Peyer's patch (tissue), 4 donors: ENCODE measurements around the gene MTUS2. TPM values are rescaled to one million over a fixed set of nuclear protein-coding genes. Genes with fewer than 3 reads are reported as not detected.

Experiments used
- DNase-seq, 3 donors: peaks; one replicate each; pipeline ENCODE4 v3.0.0-alpha.2; 2017 to 2019
- H3K27ac ChIP-seq, 4 donors: fragments of 200-600 bp; sonication (generic); one replicate each; pipeline ENCODE4 v1.5.1; 2016 to 2019
- H3K27me3 ChIP-seq, 2 donors: fragments of 200-600 bp; sonication (generic); one replicate each; pipeline ENCODE4 v1.5.1; 2019
- H3K36me3 ChIP-seq, 3 donors: fragments of 200-600 bp; sonication (generic); one replicate each; pipeline ENCODE4 v1.5.1; 2016 to 2019
- H3K4me1 ChIP-seq, 4 donors: fragments of 200-600 bp; sonication (generic); one replicate each; pipeline ENCODE4 v1.5.1; 2016 to 2019
- H3K4me3 ChIP-seq, 4 donors: fragments of 200-600 bp; sonication (generic); 1 replicate in 3 of 4; 2 replicates in 1 of 4; pipeline ENCODE4 v1.5.1; 2016 to 2019; ENCODE audit warnings: mild to moderate bottlenecking in 1 of 4
- H3K9me3 ChIP-seq, 4 donors: fragments of 200-600 bp; sonication (generic); one replicate each; pipeline ENCODE4 v1.5.1; 2016 to 2019; ENCODE audit warnings: mild to moderate bottlenecking in 1 of 4
- POLR2A ChIP-seq, 2 donors: fragments of 450-650 bp; IDR thresholded peaks; one replicate each; pipeline ENCODE4 v1.5.1; 2017; ENCODE audit warnings: antibody characterized with exemption in 2 of 2, mild to moderate bottlenecking in 2 of 2, moderate library complexity in 2 of 2
- total RNA-seq, 4 donors: library from RNA; depleted of rRNA; stranded (reverse); fragments of >200 nt; gene quantifications; one replicate each; pipeline ENCODE4 v1.1.0, GENCODE V29; 2016
- TF ChIP-seq, protein P1 (sequence below), 6 experiments: fragments of 450-650 bp in 4 of 6; fragments of 200-600 bp in 2 of 6; sonication (generic) in 1 of 6; IDR thresholded peaks; one replicate each; pipeline ENCODE4 v1.5.1; 2017 to 2019; ENCODE audit warnings: antibody characterized with exemption in 6 of 6, mild to moderate bottlenecking in 3 of 6, moderate library complexity in 1 of 6

The MTUS2 gene
- total RNA-seq, 4 donors from 2014 or later: 0.13 to 0.28 (median 0.18) TPM; not detected in 1

DNA sequence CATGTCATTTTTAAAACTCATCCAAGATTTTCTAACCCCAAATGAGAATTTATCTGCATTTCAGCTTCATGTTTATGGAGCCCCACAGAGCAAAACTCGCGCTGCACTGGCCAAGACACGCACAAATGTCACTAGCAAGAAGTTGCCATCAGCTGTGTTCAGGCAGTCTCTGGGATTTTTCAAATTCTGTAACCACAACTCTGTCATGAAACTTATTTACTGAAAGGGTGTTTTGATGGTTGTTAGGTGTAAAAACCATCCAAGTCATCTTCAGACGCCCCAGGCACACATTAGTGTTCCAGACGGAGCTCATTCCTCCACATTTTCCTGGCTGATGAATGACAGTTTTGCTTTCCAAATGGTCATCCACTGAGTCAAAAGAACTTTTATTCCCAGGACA, 712.0 kb downstream of the MTUS2 start:
- H3K4me3 ChIP-seq: no peak overlapping the region
- no peaks in the 10 kb centered on the region for H3K27me3 ChIP-seq
- H3K27ac ChIP-seq: no peak overlapping the region
- peaks cover 0 to 10% (median 0%) of the 10 kb centered on the region in 4 donors for H3K4me1 ChIP-seq
- no peak for TF ChIP-seq POLR2A (IDR thresholded peaks at IDR 0.05)
- TF ChIP-seq, protein P1, sequence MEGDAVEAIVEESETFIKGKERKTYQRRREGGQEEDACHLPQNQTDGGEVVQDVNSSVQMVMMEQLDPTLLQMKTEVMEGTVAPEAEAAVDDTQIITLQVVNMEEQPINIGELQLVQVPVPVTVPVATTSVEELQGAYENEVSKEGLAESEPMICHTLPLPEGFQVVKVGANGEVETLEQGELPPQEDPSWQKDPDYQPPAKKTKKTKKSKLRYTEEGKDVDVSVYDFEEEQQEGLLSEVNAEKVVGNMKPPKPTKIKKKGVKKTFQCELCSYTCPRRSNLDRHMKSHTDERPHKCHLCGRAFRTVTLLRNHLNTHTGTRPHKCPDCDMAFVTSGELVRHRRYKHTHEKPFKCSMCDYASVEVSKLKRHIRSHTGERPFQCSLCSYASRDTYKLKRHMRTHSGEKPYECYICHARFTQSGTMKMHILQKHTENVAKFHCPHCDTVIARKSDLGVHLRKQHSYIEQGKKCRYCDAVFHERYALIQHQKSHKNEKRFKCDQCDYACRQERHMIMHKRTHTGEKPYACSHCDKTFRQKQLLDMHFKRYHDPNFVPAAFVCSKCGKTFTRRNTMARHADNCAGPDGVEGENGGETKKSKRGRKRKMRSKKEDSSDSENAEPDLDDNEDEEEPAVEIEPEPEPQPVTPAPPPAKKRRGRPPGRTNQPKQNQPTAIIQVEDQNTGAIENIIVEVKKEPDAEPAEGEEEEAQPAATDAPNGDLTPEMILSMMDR (IDR thresholded peaks at IDR 0.05): no peak
- H3K36me3 ChIP-seq: peaks cover 0 to 48% (median 0%) of the 10 kb centered on the region in 3 donors
- no peak for DNase-seq
- H3K9me3 ChIP-seq: no peaks in the 10 kb centered on the region

DNA sequence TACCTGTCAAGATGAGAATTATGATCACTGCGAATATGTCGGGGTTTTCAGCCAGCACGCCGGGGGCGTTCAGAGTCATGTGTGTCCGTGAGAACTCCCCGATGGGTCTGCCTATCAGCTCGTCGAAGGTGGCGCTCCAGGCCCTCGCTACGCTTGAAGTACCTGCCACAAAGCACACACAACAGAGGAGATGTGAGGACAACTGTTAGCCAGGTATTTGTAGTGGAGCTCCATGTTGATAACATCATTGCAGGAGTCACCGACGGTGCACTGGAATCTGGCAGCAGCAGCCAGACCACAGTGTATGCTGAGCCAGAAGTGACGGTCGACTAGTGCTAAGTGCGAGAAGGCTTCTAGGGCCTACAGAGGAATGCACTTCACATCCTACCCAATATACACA, 712.7 kb downstream of the MTUS2 start:
- H3K27ac ChIP-seq: no peak overlapping the region
- TF ChIP-seq POLR2A (IDR thresholded peaks at IDR 0.05): no peak
- TF ChIP-seq, protein P1 (IDR thresholded peaks at IDR 0.05): no peak
- peak in 1 of 3 donors; percentile 29 for DNase-seq
- H3K36me3 ChIP-seq: peaks cover 0 to 43% (median 0%) of the 10 kb centered on the region in 3 donors
- peaks cover 0 to 17% (median under 1%) of the 10 kb centered on the region in 4 donors for H3K4me1 ChIP-seq
- H3K4me3 ChIP-seq: no peak overlapping the region
- no peaks in the 10 kb centered on the region for H3K9me3 ChIP-seq
- no peaks in the 10 kb centered on the region for H3K27me3 ChIP-seq

DNA sequence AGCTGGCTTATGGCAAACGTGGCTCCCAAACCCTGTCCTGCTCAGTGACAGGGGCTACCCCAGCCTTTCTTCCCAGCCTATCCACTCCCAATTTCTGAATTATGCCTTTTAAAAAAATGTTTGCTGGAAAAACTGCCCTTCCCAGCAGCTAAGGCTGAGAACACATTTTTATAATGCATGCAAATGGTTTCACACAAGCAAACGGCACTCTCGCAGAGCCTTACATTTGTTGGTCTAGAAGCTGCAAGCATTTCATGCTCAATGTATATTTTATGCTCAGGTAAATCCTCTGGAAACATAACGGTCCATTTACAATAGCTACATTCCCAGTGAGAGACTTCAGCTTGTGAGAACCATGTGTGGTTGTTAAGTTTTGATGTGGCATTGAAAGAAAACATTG, 713.9 kb downstream of the MTUS2 start:
- Histone ChIP-seq H3K27ac (no peak overlapping the region), H3K4me1 (peaks cover 0 to 27% (median 3%) of the 10 kb centered on the region in 4 donors), H3K36me3 (peaks cover 0 to 30% (median 0%) of the 10 kb centered on the region in 3 donors), H3K9me3 (no peaks in the 10 kb centered on the region), H3K4me3 (no peak overlapping the region), H3K27me3 (no peaks in the 10 kb centered on the region)
- DNase-seq: no peak
- TF ChIP-seq POLR2A (IDR thresholded peaks at IDR 0.05): no peak
- TF ChIP-seq, protein P1 (IDR thresholded peaks at IDR 0.05): no peak

DNA sequence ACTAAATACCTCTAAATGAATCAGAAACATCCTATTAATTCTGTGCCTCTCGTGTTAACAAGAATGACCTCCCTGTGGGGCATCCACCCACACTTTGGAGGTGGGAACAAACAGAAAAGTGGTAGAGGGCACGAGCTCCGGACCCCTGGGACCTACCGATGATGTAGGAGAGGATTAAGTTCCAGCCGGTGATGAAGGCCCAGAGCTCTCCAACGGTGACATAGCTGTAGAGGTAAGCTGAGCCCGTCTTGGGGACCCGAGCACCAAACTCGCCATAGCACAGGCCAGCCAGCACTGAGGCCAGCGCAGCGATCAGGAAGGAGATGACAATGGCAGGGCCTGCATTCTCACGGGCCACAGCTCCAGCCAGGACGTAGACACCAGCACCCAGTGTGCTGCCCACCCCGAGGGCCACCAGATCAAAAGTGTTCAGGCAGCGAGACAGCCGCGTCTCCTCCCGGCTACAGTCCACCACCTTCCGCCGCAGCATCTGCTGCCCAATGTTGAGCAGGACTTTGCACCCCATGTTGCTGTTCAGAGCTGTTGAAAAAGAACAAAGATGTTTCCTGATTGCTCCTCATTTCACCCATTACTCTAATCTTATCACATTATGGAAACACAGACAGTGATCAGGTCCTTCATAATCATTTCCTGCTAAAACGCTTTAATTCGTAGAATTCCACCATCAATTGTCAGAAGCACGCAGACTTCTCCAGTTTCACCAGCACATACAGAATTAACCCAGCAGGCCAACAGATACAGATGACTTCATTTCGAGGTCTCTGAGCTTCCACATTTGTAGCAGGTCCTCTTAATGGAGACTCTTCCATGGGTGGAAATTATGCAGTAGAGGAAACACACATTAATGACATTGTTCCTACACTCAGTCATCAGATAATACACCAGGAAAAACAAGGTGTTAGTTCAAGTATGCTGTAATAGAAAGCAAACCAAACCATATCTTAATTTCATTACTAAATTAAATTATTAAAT, 715.8 kb downstream of the MTUS2 start:
- H3K27ac ChIP-seq: peak overlapping the region in 2 of 4 donors; percentile 30 to 74

DNA sequence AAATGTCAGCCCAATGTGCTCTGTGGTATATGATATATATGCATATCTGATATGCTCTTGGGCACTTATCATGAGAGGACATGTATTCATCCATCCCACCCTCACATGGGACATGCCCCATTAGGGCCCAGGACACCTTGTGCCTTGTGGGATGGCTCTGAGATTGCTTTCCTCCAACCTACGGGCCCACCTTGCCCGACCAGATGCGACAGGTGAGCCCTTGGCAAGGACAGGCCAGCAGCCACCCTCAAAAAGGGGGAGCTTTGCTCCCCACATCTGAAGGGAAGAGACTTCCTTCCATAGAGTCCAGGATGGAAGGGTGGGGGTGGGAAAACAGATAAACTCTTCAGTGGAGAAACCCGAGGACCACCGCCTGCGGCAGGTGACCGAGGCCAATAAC, 716.7 kb downstream of the MTUS2 start:
- TF ChIP-seq POLR2A (IDR thresholded peaks at IDR 0.05): no peak
- TF ChIP-seq, protein P1 (IDR thresholded peaks at IDR 0.05): no peak
- DNase-seq: peak in 1 of 3 donors; percentile 21
- H3K36me3 ChIP-seq: peaks cover 0 to 10% (median 0%) of the 10 kb centered on the region in 3 donors
- peak overlapping the region in 1 of 4 donors; percentile 37 for H3K27ac ChIP-seq
- H3K4me3 ChIP-seq: no peak overlapping the region
- peaks cover 0 to 27% (median 3%) of the 10 kb centered on the region in 4 donors for H3K4me1 ChIP-seq
- H3K27me3 ChIP-seq: no peaks in the 10 kb centered on the region
- H3K9me3 ChIP-seq: no peaks in the 10 kb centered on the region

More for the DNA sequence above, 715.8 kb downstream of the MTUS2 start:
- Histone ChIP-seq H3K36me3 (peaks cover 0 to 17% (median 0%) of the 10 kb centered on the region in 3 donors), H3K27me3 (no peaks in the 10 kb centered on the region), H3K4me1 (peaks cover 0 to 27% (median 3%) of the 10 kb centered on the region in 4 donors), H3K4me3 (peak overlapping the region in 2 of 4 donors; percentile 22 to 37), H3K9me3 (no peaks in the 10 kb centered on the region)
- TF ChIP-seq, protein P1 (IDR thresholded peaks at IDR 0.05): no peak
- no peak for TF ChIP-seq POLR2A (IDR thresholded peaks at IDR 0.05)
- peak in 2 of 3 donors; percentile 65 to 68 for DNase-seq
